Tibial nerve (tissue), 4 donors: ENCODE measurements around the gene PTPN3.

Experiments
- CTCF ChIP-seq, 5 experiments: fragments of 200-600 bp in 3 of 5; fragments of 450-650 bp in 2 of 5; sonication (generic) in 3 of 5; IDR thresholded peaks; one replicate each; pipeline ENCODE4 v1.5.1; 2016 to 2019; ENCODE audit warnings: antibody characterized with exemption in 5 of 5, mild to moderate bottlenecking in 3 of 5, moderate library complexity in 2 of 5
- EP300 ChIP-seq, 2 donors: sonication (generic); formaldehyde crosslinking; IDR thresholded peaks; one replicate each; pipeline ENCODE4 v1.6.1; 2017; ENCODE audit warnings: antibody characterized with exemption in 2 of 2, mild to moderate bottlenecking in 1 of 2

GRCh38 chr9:109360771-109361170 lies 137.3 kb downstream of the PTPN3 start:
- TF ChIP-seq CTCF (IDR thresholded peaks at IDR 0.05) (no peak), EP300 (IDR thresholded peaks at IDR 0.05) (no peak)
